ENCODE measurements around the gene PGK1. TPM values are rescaled to one million over a fixed set of nuclear protein-coding genes. Genes with fewer than 3 reads are reported as not detected.
"Not testable (repeated sequence)": the region's sequence is repeated elsewhere in the genome, so short reads cannot be mapped to it uniquely, and the experiment has no call there.

Gene PGK1
- total RNA-seq, 1 donor: 206 TPM

DNA sequence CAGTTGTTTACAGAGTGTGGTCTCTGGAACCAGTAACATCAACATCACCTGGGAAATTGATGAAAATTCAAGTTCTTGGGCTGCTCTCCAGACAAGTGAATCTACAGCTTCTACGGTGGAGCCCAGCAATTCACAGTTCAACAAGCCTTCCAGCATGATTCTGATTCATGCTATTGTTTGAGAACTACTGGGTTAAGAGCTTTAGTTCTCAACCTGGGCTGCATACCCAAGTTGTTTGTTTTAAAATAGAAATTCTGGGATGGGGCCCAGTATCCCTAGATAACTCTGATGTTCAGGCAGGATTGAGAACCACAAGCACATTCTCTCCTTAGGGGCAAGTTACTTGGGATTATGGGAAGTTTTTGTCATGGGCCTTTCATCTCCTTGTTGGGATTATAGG is 37.9 kb upstream of the PGK1 start:
- DNase-seq (ENCODE audit: insufficient read length, low spot score, missing footprints): no peak
- Histone ChIP-seq H3K79me2 (ENCODE audit: insufficient read depth, low read length) (no peaks in the 10 kb centered on the region), H3K27me3 (ENCODE audit: insufficient read depth, low read length) (no peaks in the 10 kb centered on the region), H3K4me2 (ENCODE audit: insufficient read depth, low read length) (no peak overlapping the region), H3K27ac (ENCODE audit: low read depth, low read length) (no peak overlapping the region), H2AFZ (ENCODE audit: low read length) (no peak overlapping the region), H3K4me3 (ENCODE audit: insufficient read depth, low read length) (no peak overlapping the region), H3K9me3 (ENCODE audit: low read depth, low read length) (peaks cover 3% of the 10 kb centered on the region), H3K36me3 (ENCODE audit: insufficient read depth, low read length) (no peaks in the 10 kb centered on the region), H4K20me1 (ENCODE audit: insufficient read depth, low read length) (no peaks in the 10 kb centered on the region), H3K4me1 (ENCODE audit: insufficient read depth, low read length) (no peaks in the 10 kb centered on the region)
- TF ChIP-seq CTCF (IDR thresholded peaks at IDR 0.05; ENCODE audit: extremely low read depth, low read depth, low read length): no peak

GRCh38 chrX:78071331-78071730 is 32.7 kb upstream of the PGK1 start:
- peaks cover 3% of the 10 kb centered on the region for H3K9me3 ChIP-seq (ENCODE audit: low read depth, low read length)
- H4K20me1 ChIP-seq (ENCODE audit: insufficient read depth, low read length): no peaks in the 10 kb centered on the region
- no peaks in the 10 kb centered on the region for H3K27me3 ChIP-seq (ENCODE audit: insufficient read depth, low read length)
- no peak overlapping the region for H3K4me2 ChIP-seq (ENCODE audit: insufficient read depth, low read length)
- no peak for DNase-seq (ENCODE audit: insufficient read length, low spot score, missing footprints)
- H3K79me2 ChIP-seq (ENCODE audit: insufficient read depth, low read length): no peaks in the 10 kb centered on the region
- H3K36me3 ChIP-seq (ENCODE audit: insufficient read depth, low read length): no peaks in the 10 kb centered on the region
- H3K4me3 ChIP-seq (ENCODE audit: insufficient read depth, low read length): no peak overlapping the region
- no peak for TF ChIP-seq CTCF (IDR thresholded peaks at IDR 0.05; ENCODE audit: extremely low read depth, low read depth, low read length)
- no peak overlapping the region for H2AFZ ChIP-seq (ENCODE audit: low read length)
- H3K27ac ChIP-seq (ENCODE audit: low read depth, low read length): no peak overlapping the region
- H3K4me1 ChIP-seq (ENCODE audit: insufficient read depth, low read length): no peaks in the 10 kb centered on the region

GRCh38 chrX:78073147-78074077 is 30.6 kb upstream of the PGK1 start:
- DNase-seq (ENCODE audit: insufficient read length, low spot score, missing footprints); H3K36me3 ChIP-seq (ENCODE audit: insufficient read depth, low read length); H3K9me3 ChIP-seq (ENCODE audit: low read depth, low read length); H2AFZ ChIP-seq (ENCODE audit: low read length); H3K79me2 ChIP-seq (ENCODE audit: insufficient read depth, low read length); H3K4me1 ChIP-seq (ENCODE audit: insufficient read depth, low read length); H3K27ac ChIP-seq (ENCODE audit: low read depth, low read length); H3K4me3 ChIP-seq (ENCODE audit: insufficient read depth, low read length); H3K4me2 ChIP-seq (ENCODE audit: insufficient read depth, low read length); H3K27me3 ChIP-seq (ENCODE audit: insufficient read depth, low read length); H4K20me1 ChIP-seq (ENCODE audit: insufficient read depth, low read length): not testable (repeated sequence)

GRCh38 chrX:78074088-78074487 is 30.0 kb upstream of the PGK1 start:
- no peaks in the 10 kb centered on the region for H3K79me2 ChIP-seq (ENCODE audit: insufficient read depth, low read length)
- H3K36me3 ChIP-seq (ENCODE audit: insufficient read depth, low read length): no peaks in the 10 kb centered on the region

More at GRCh38 chrX:78074088-78074487, 30.0 kb upstream of the PGK1 start:
- no peaks in the 10 kb centered on the region for H3K27me3 ChIP-seq (ENCODE audit: insufficient read depth, low read length)
- DNase-seq (ENCODE audit: insufficient read length, low spot score, missing footprints): no peak
- H3K4me1 ChIP-seq (ENCODE audit: insufficient read depth, low read length): no peaks in the 10 kb centered on the region
- H3K4me3 ChIP-seq (ENCODE audit: insufficient read depth, low read length): no peak overlapping the region
- H2AFZ ChIP-seq (ENCODE audit: low read length): no peak overlapping the region
- no peak overlapping the region for H3K27ac ChIP-seq (ENCODE audit: low read depth, low read length)
- H3K4me2 ChIP-seq (ENCODE audit: insufficient read depth, low read length): no peak overlapping the region
- no peaks in the 10 kb centered on the region for H4K20me1 ChIP-seq (ENCODE audit: insufficient read depth, low read length)
- peaks cover 1% of the 10 kb centered on the region for H3K9me3 ChIP-seq (ENCODE audit: low read depth, low read length)
- no peak for TF ChIP-seq CTCF (IDR thresholded peaks at IDR 0.05; ENCODE audit: extremely low read depth, low read depth, low read length)
